H1 (cell line): ENCODE data around the gene B4GALNT1.

Experiments used
- CBX5 ChIP-seq: fragments of 300-800, 300-1000 bp; sonication (generic); IDR thresholded peaks from 2 replicates; pipeline ENCODE4 v1.7.1; 2016; ENCODE audit warnings: antibody characterized with exemption, low read length, low read depth
- GABPA ChIP-seq: IDR thresholded peaks from 2 replicates; pipeline ENCODE4 v1.6.1; 2011; ENCODE audit warnings: mild to moderate bottlenecking, low read length, moderate library complexity, borderline replicate concordance; ENCODE audit not compliant: insufficient read depth
- HDAC2 ChIP-seq, 2 experiments: fragments of 300-600 bp in 1 of 2; sonication (generic) in 1 of 2; IDR thresholded peaks; 2 replicates each; pipeline ENCODE4 v1.6.1; 2011 to 2012; ENCODE audit warnings: low read depth in 2 of 2, low read length in 2 of 2, mild to moderate bottlenecking in 2 of 2, moderate library complexity in 2 of 2, borderline replicate concordance in 1 of 2, inconsistent platforms in 1 of 2
- POLR2A ChIP-seq, 2 experiments: IDR thresholded peaks; 1 replicate in 1 of 2; 2 replicates in 1 of 2; pipeline ENCODE4 v1.6.1; 2011; ENCODE audit warnings: low read depth in 2 of 2, low read length in 2 of 2, mild to moderate bottlenecking in 2 of 2; ENCODE audit errors: control extremely low read depth in 1 of 2
- TEAD4 ChIP-seq: IDR thresholded peaks from 2 replicates; pipeline ENCODE4 v1.6.1; 2012; ENCODE audit warnings: low read depth, low read length, inconsistent platforms, mixed read lengths
- TF ChIP-seq, protein P1 (sequence below), 3 experiments: IDR thresholded peaks; 1 replicate in 2 of 3; 2 replicates in 1 of 3; pipeline versions ENCODE4 v1.5.1 to v1.6.1; 2011; ENCODE audit warnings: low read length in 3 of 3, mild to moderate bottlenecking in 3 of 3, inconsistent platforms in 2 of 3, low read depth in 1 of 3, moderate library complexity in 1 of 3; ENCODE audit not compliant: insufficient read depth in 1 of 3; ENCODE audit errors: control extremely low read depth in 1 of 3
- TF ChIP-seq, protein P2 (sequence below): IDR thresholded peaks from 2 replicates; pipeline ENCODE4 v1.6.1; 2011; ENCODE audit warnings: low read depth, mild to moderate bottlenecking, low read length; ENCODE audit not compliant: insufficient read depth

DNA sequence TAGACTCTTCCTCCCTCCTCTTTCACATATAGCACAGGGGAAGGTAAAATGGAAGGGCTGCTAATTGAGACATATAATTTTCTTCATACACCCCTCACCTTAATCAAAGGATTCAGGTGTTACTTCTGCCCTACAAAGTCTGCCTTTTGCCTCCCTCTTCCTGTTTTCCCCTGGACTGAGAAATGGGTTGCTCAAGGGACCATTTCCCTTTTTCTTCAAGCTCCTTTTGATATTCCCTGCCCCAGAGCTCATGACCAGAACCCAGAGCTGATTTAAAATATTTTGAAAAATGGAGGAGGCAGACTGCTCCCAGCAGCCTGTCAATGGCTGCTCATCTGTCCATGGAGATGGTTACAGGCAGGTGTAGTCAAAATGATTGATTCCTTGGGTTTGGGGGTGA, 48.3 kb downstream of the B4GALNT1 start:
- TF ChIP-seq, protein P1, sequence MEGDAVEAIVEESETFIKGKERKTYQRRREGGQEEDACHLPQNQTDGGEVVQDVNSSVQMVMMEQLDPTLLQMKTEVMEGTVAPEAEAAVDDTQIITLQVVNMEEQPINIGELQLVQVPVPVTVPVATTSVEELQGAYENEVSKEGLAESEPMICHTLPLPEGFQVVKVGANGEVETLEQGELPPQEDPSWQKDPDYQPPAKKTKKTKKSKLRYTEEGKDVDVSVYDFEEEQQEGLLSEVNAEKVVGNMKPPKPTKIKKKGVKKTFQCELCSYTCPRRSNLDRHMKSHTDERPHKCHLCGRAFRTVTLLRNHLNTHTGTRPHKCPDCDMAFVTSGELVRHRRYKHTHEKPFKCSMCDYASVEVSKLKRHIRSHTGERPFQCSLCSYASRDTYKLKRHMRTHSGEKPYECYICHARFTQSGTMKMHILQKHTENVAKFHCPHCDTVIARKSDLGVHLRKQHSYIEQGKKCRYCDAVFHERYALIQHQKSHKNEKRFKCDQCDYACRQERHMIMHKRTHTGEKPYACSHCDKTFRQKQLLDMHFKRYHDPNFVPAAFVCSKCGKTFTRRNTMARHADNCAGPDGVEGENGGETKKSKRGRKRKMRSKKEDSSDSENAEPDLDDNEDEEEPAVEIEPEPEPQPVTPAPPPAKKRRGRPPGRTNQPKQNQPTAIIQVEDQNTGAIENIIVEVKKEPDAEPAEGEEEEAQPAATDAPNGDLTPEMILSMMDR (IDR thresholded peaks at IDR 0.05; ENCODE audit: control extremely low read depth in 1 of 3, insufficient read depth in 1 of 3, low read depth in 1 of 3, low read length in 3 of 3): no peak
- TF ChIP-seq TEAD4 (no peak), CBX5 (no peak), POLR2A (IDR thresholded peaks at IDR 0.05; ENCODE audit: control extremely low read depth in 1 of 2, low read depth in 2 of 2, low read length in 2 of 2) (no peak), GABPA (no peak), HDAC2 (IDR thresholded peaks at IDR 0.05; ENCODE audit: borderline replicate concordance in 1 of 2, low read depth in 2 of 2, low read length in 2 of 2) (no peak)
- TF ChIP-seq, protein P2, sequence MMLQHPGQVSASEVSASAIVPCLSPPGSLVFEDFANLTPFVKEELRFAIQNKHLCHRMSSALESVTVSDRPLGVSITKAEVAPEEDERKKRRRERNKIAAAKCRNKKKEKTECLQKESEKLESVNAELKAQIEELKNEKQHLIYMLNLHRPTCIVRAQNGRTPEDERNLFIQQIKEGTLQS: no peak
